Retina (tissue), 1 donor: ENCODE data around the gene CCRL2.

Source experiments
- DNase-seq: peaks from one replicate; pipeline ENCODE4 v3.0.0-alpha.2; 2016

Gene CCRL2, protein sequence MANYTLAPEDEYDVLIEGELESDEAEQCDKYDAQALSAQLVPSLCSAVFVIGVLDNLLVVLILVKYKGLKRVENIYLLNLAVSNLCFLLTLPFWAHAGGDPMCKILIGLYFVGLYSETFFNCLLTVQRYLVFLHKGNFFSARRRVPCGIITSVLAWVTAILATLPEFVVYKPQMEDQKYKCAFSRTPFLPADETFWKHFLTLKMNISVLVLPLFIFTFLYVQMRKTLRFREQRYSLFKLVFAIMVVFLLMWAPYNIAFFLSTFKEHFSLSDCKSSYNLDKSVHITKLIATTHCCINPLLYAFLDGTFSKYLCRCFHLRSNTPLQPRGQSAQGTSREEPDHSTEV

DNA sequence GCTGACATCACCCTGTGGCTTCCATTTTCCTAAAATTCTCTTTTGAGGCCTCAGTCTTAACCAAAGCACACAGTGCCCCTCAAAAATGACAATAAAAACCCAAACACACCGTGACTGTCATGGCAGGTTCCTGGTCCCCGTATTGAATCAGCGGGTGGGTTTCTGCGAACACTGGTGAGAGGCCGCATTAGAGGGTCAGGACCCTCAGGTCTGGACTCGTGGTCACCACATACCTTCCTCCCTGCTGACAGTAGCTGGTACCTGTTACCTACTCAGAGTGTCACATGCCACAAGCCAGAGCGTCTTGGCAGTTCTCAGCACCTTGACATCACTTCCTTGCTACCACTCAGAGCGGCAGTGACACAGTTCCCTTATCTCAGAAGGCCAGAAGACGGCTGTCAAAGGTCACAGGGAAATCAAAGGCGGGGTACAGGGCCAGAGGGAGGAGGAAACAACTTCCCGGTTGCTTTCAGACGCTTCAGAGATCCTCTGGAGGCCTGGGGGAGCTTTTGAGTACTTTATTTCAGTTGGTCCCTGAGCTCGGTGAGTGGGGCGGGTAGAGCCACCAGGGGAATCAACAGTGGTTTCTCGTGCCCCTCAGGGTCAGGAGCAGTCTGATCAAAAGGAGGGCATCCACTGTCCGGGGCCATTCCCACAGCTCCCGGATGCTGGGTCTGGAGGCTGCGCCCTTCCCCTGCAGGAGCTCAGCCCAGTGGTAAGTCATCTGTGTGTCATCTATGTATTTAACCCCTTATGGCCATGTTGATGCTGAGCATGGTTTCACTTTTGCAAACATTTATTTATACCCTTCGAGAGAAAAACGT is at the start of gene CCRL2, which contains the start of gene CCR5AS:
TSS of gene CCRL2 (plus strand) at position 472 of the 824 bp plus-strand sequence. CDS start 821 bp downstream, outside the sequence.
TSS of gene CCR5AS (minus strand) at position 279 of the 824 bp plus-strand sequence.
- DNase-seq, result peak; percentile 7

DNA sequence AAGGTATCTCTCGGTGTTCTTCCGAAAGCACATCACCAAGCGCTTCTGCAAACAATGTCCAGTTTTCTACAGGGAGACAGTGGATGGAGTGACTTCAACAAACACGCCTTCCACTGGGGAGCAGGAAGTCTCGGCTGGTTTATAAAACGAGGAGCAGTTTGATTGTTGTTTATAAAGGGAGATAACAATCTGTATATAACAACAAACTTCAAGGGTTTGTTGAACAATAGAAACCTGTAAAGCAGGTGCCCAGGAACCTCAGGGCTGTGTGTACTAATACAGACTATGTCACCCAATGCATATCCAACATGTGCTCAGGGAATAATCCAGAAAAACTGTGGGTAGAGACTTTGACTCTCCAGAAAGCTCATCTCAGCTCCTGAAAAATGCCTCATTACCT is 48.6 kb upstream of the CCRL2 start:
- no peak for DNase-seq

DNA sequence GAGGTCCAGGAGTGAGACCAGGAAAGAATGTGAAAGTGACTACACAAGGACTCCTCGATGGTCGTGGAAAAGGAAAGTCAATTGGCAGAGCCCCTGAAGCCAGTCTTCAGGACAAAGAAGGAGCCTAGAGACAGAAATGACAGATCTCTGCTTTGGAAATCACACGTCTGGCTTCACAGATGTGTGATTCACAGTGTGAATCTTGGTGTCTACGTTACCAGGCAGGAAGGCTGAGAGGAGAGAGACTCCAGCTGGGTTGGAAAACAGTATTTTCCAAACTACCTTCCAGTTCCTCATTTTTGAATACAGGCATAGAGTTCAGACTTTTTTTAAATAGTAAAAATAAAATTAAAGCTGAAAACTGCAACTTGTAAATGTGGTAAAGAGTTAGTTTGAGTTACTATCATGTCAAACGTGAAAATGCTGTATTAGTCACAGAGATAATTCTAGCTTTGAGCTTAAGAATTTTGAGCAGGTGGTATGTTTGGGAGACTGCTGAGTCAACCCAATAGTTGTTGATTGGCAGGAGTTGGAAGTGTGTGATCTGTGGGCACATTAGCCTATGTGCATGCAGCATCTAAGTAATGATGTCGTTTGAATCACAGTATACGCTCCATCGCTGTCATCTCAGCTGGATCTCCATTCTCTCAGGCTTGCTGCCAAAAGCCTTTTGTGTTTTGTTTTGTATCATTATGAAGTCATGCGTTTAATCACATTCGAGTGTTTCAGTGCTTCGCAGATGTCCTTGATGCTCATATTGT is 47.1 kb upstream of the CCRL2 start:
- DNase-seq, result peak; percentile 78

DNA sequence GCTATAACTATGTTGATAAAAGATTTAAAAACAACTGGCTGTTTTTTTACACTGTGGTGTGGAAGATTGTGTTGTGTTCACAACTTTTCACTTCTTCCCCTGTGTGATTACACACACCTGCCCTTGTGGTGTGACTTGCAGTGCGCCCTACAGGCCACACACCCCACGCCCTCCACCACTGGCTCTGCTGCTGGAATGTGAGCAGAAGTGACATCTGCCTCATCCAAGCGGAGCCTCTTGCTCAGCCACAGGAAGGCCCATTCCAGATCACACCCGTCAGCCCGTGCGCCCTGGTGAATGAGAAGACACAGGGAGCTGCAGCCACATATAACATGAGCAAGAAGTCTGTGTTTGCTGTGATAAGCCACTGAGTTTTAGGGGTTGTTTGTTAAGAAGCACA is 46.2 kb upstream of the CCRL2 start:
- peak; percentile 46 for DNase-seq

DNA sequence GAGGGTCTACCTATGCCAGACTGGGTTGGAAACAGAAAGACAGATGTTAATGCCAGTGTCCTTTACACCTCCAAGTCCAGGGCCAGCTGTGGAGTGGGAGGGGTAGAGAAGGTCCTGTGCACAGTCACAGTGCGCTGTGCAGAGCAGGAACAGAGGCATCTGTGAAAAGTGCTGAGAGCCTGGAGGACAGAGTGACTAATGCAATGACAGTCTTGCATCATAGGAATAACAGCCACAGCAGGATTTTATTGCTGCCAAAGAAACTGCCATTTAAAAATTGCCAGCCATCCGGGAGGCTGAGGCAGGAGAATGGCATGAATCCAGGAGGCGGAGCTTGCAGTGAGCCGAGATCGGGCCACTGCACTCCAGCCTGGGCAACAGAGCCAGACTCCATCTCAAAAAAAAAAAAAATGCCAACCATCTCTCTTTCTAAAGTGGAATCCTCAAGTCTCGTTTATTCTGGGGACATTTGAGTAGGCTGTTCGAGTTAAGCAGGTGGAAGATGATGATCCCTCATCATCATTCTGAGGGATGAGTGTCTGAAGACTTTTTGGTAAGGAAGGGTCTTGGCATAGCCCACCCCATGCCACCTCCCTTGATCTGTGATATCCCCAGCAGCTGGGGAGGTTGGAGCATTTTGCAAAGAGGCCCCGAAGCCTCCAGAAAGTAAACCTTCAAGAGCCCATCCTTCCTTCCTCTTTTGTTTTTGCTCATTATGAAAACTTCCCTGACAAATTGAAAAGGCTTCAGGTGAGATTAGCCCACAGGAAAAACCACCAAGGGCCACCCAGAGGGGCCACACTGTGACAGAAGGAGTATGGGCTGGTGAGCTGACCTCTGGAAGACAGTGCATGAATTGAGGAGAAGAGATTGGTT is 45.4 kb upstream of the CCRL2 start:
- DNase-seq, result no peak

GRCh38 chr3:46365041-46365440 is 42.0 kb upstream of the CCRL2 start:
- no peak for DNase-seq

DNA sequence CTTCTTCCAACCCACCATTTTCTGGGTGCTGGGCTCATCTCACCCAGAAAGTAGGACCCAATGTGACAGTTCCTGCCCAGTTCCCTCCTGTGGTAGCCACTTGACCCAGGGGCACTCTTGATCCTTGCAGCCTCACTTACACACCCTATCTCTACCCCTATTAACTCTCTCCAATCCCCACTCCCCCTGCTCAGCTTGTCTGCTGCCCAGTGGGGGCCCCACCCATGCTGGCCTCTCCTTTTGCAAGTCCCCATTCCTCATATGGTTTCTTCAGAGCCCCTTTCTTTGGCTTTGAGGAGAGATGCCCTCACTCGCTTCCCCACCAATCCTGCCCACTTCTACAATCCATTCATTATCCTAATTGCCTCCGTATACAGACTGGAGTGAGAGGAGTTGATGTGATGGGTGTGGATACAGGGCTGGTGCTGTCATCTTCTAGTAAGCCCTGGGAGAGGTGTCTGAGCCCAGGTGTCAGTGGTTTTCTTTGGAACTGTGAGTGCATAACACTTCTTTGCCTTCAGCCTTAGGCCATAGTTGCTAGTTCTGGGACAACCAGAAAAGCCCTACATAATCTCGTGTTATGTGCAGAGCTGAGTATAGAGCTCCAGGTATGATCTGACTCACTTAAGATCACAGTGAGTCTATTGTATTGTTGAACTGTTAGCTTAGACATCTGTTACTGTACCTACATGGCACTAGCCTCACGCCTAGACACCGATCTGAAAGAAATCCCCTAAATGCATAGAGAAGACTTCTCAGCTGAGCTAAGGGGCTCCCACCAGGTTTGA is 41.1 kb upstream of the CCRL2 start:
- DNase-seq, result no peak

DNA sequence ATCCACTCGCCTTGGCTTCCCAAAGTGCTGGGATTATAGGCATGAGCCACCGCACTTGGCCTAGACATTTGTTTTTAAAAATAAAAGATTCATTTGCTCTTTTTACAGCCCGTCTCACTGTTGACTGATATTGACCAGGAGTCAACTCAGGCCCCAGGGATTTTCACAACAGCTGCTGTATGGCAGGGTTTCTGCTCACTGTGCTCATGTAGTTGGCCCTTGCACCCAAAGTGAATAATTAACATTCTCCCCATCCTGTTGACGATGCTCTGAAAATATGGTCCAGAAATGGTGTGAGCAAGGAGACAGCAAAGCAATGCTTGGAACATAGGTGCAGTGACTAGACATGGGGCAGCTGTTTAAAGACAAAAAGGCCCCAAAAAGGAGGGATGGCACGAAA is 39.2 kb upstream of the CCRL2 start:
- DNase-seq, result no peak

GRCh38 chr3:46368569-46368968 is 38.5 kb upstream of the CCRL2 start:
- no peak for DNase-seq

- no peak for DNase-seq
These were observed 37.9 kb upstream of the CCRL2 start for GRCh38 chr3:46369151-46369550.

- no peak for DNase-seq
These were observed 37.4 kb upstream of the CCRL2 start for GRCh38 chr3:46369675-46370132.

GRCh38 chr3:46370839-46371518 is 36.1 kb upstream of the CCRL2 start, which contains the start of gene CCR5:
CCR5 (plus strand) TSS chr3:46370946; CDS start chr3:46372903, 1,957 bp downstream.
- no peak for DNase-seq

DNA sequence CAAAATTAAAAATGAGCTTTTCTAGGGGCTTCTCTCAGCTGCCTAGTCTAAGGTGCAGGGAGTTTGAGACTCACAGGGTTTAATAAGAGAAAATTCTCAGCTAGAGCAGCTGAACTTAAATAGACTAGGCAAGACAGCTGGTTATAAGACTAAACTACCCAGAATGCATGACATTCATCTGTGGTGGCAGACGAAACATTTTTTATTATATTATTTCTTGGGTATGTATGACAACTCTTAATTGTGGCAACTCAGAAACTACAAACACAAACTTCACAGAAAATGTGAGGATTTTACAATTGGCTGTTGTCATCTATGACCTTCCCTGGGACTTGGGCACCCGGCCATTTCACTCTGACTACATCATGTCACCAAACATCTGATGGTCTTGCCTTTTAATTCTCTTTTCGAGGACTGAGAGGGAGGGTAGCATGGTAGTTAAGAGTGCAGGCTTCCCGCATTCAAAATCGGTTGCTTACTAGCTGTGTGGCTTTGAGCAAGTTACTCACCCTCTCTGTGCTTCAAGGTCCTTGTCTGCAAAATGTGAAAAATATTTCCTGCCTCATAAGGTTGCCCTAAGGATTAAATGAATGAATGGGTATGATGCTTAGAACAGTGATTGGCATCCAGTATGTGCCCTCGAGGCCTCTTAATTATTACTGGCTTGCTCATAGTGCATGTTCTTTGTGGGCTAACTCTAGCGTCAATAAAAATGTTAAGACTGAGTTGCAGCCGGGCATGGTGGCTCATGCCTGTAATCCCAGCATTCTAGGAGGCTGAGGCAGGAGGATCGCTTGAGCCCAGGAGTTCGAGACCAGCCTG is 35.3 kb upstream of the CCRL2 start:
- no peak for DNase-seq

DNA sequence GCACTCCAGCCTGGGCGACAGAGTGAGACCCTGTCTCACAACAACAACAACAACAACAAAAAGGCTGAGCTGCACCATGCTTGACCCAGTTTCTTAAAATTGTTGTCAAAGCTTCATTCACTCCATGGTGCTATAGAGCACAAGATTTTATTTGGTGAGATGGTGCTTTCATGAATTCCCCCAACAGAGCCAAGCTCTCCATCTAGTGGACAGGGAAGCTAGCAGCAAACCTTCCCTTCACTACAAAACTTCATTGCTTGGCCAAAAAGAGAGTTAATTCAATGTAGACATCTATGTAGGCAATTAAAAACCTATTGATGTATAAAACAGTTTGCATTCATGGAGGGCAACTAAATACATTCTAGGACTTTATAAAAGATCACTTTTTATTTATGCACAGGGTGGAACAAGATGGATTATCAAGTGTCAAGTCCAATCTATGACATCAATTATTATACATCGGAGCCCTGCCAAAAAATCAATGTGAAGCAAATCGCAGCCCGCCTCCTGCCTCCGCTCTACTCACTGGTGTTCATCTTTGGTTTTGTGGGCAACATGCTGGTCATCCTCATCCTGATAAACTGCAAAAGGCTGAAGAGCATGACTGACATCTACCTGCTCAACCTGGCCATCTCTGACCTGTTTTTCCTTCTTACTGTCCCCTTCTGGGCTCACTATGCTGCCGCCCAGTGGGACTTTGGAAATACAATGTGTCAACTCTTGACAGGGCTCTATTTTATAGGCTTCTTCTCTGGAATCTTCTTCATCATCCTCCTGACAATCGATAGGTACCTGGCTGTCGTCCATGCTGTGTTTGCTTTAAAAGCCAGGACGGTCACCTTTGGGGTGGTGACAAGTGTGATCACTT is 34.3 kb upstream of the CCRL2 start:
- DNase-seq, result peak; percentile 22

- DNase-seq, result no peak
These were observed 32.3 kb upstream of the CCRL2 start for GRCh38 chr3:46374755-46375154.

- DNase-seq, result no peak
These were observed 31.8 kb upstream of the CCRL2 start for GRCh38 chr3:46375218-46375617.

- DNase-seq, result no peak
These were observed 31.2 kb upstream of the CCRL2 start for GRCh38 chr3:46375814-46376213.

- peak; percentile 54 for DNase-seq
These were observed 28.6 kb upstream of the CCRL2 start for GRCh38 chr3:46378426-46378942.
